SIG-M5 treated with dmso at 0.1 percent for 504 hours (cell line): Measurements from ENCODE around the gene MED26.
"Not testable (repeated sequence)": the region's sequence is repeated elsewhere in the genome, so short reads cannot be mapped to it uniquely, and the experiment has no call there.

Experiments used
- DNase-seq: peaks from one replicate; lab custom pipeline; 2025; ENCODE audit not compliant: unreplicated experiment; lab: John Stamatoyannopoulos, UW

MED26 gene

DNA sequence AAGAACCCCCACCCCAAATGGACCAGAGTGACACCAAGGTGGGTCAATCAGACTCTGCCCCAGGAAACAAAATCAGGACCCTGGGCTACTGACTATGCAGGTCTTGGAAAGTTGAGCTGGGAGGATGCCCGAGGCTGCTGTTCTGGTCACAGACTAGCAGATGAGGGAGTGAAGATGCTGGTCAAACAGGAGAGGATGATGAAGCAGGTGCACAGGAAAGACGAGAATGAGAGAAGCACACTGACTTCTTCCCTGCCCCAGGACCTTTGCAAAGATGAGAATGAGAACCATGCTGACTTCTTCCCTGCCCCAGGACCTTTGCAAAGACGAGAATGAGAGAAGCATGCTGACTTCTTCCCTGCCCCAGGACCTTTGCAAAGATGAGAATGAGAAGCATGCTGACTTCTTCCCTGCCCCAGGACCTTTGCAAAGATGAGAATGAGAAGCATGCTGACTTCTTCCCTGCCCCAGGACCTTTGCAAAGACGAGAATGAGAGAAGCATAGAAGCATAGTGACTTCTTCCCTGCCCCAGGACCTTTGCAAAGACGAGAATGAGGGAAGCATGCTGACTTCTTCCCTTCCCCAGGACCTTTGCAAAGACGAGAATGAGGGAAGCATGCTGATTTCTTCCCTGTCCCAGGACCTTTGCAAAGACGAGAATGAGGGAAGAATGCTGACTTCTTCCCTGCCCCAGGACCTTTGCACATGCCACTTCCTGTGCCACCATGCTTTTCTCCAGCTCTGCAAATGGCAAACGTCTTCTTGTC, 23.6 kb upstream of the MED26 start:
- DNase-seq = not testable (repeated sequence)

DNA sequence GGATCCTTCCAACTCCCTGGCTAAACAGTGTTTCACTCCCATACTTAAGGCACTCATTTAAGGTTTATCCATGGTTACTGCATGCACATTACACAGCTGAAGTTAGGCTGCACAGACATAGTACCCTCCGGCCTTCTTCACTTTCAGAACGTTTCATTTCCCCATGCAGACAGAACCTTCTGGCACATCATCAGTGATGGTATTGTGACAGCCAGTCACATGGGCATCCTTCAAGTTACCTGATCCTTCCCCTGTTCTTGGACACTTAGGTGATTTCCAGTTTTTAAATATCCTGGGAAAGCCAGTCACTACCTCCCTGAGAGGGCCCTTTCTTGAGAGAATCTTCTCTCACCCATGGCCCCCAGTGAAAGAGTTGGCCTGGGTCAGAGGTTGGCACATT, 22.8 kb upstream of the MED26 start:
- DNase-seq = no peak

GRCh38 chr19:16649734-16650133, 21.7 kb upstream of the MED26 start:
- DNase-seq = no peak

DNA sequence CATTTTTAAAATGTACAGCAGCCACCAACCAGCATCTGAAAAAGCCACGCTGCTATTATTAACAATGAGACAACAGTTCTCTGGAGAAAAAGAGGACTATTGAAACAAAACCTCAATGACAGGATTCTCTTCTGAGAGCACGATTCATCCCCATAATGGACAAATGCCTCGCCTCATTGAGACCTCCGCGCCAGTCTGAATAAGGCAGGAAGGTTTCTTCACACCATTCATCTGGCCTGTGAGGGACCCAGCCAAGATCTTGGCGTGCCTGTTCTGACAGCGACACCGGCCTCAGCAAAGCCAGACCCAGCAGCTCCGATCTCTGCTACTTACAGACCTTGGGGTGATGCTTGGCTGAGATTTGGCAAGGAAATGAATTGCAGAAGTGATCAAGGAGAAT, 17.1 kb upstream of the MED26 start:
- DNase-seq = no peak

DNA sequence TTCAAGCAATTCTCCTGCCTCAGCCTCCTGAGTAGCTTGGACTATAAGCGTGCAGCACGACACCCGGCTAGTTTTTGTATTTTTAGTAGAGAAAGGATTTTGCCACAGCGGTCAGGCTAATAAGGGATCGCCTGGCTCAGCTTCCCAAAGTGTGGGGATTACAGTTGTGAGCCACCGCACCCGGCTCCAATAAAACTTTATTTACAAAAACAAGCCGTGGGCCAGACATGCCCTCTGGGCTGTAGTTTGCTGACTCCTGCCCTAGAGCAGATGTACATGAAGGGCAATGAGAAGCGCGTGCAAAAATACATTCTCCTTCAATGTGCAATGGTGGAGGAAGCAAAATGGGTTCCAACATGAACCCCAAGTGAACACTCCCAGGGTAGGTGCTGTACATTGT, 13.7 kb upstream of the MED26 start:
- no peak for DNase-seq

DNA sequence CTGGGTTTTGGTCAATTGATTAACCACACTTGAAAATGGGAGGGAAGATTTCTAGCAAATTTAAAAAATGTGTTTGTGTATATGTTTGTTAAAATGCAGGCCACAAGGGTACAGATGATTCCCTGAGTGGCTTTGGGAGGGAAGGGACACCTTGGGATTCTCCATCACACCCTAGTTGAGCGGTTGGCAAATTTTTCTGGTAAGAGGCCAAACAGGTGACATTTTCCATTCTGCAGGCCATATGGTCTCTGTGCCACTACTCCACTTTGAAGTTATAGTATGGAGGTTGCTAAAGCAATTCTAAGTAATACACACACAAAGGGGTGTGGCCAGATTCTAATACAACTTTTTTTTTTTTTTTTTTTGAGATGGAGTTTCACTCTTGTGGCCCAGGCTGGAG, 12.9 kb upstream of the MED26 start:
- DNase-seq = no peak

- no peak for DNase-seq
These were observed 10.7 kb upstream of the MED26 start for GRCh38 chr19:16638666-16639065.

DNA sequence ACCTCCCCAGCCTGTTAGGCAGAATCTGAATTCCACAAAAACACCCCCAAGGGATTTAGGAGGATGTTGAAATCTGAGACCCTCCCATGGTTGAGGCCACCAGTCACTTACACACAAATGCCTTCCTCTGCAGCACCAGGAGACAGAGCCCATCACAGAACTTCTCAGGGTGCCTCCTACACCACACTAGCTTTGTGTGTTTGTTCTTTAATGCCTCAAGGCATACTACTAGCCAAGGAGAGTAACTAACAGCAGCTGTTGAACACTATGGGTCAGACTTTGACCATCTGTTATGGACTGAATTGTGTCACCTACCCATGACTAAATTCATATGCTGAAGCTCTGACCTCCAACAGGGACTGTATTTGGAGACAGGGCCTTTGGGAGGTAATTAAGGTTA, 9.5 kb upstream of the MED26 start:
- DNase-seq = no peak

DNA sequence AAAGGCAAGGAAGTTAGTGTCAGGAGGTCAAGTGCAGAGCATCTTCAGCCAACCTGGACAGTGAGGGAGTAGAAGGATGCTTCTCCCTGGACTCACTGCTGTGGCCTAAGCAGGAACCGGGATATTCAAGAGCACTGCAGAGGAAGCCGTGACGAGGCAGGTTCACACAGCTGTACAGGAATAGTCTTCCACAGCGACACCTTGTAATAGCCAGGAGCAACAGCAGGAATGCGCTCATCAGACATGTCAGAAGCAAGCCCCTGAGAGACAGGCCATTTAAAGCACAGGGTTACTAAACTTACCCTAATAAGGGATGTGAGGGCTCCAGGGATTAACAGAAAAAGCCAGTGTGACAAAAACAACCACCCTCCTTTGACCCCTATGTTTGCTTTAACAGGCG, 3.5 kb upstream of the MED26 start:
- DNase-seq = no peak

GRCh38 chr19:16628984-16629691, 1.1 kb upstream of the MED26 start:
- peak; percentile 47 for DNase-seq

GRCh38 chr19:16627928-16628182, 149 bp downstream of the MED26 start:
- no peak for DNase-seq

GRCh38 chr19:16627193-16627927, 644 bp downstream of the MED26 start:
- DNase-seq = peak; percentile 34

GRCh38 chr19:16626796-16627192, 1.2 kb downstream of the MED26 start:
- DNase-seq = no peak

DNA sequence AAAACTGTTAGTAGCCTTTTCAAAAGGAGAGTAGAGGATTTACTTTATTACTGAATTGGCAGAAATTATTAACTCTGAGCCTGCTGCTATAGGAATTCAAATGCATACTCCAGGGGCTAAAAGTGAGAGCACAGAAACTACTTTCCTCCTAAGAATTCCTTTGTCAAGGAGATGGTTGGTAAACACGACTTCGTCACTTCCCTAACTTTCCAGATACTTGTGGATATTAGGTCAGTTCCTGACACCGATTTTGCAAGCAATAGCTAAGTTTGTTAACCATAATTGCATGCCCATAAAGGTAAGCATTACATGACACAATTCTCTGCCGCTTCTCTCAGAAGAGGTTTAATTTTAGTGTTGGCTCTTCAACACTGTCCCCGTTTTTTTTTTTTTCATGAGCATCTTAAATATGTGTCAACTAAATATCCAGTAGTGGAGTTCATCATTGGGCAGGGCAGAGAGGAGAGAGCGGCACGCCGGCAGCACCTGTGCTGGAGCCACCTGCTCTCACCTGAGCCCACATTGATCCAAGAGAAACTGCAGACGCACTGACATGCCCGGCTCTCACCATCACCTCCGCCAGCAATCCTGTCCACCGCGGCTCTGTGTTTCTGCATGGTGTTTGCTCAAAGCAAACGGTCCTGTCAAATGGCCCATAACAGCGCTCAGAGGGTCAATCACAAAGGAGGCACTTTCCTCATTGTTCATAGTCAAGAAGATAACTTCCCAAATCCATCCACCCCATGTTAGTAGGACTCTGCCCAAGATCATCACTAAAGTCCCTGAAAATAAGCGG, 2.6 kb downstream of the MED26 start:
- no peak for DNase-seq

- DNase-seq = no peak
These were observed 3.8 kb downstream of the MED26 start for GRCh38 chr19:16624236-16624635.

- no peak for DNase-seq
These were observed 4.4 kb downstream of the MED26 start for GRCh38 chr19:16623576-16623975.

DNA sequence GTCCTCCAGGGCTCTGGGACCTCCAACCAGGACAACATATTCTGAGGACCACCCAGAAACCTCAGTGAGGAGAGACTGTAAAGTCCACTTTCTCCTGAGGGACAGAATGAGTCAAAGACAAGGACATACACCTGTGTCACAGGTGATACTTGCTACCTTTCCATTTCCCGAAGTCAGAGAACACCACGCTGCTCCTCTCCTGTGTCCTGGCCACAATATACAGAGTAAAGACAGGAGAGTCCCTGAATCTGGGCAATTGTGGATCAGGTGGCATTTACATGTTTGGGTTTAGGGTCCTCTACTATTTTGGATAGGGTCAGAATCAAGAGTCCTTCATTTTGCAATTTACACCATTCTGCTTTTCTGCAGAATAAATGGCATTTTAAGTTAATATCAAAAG, 4.9 kb downstream of the MED26 start:
- no peak for DNase-seq

DNA sequence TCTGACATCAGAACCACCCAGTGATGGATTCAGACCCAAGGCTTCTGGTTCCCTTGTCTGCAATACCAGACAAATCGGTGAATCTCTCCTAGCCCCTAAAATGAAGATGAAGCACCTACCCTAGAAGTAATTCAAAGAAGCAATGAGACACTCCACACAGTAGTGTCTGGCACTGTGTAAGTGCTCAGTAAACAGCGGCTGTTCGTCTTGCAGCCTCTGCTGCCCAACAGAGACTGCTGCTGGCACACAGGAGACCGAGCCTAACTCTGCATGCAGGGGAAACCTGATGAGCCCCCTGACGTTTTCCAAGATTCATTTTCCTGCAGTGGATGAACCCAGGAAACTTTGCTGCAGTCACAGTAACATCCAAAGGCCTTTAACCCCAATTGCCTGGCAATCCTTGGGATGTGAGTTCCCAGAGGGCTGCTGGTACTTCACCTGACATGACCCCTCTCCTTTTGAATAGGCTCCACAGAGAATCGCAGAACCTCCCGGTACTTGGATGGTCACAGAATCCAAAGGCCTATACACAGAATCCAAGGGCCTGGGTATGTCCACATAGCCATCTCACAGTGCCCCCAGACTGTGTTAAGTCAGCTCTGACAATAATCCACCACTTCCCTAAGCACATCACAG, 6.7 kb downstream of the MED26 start:
- no peak for DNase-seq

DNA sequence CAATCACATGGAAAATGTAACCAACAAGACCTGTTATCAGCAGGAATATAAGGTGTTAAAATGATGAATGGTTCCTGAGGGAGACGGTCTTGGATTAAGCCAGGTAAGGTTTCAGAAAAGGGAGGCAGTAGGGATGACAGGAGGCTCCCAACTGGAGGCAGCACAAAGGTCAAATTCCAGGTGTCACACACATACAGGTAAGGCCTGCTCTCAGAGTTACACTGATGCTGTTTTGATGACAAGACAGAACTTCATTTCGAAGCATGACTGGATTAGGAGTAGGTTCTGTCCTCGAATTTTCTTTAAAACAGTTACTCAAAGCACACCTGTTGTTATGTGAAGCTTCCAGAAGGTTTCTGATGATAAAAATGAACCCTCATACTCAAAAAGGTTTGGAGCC, 7.4 kb downstream of the MED26 start:
- no peak for DNase-seq

- DNase-seq = no peak
These were observed 8.0 kb downstream of the MED26 start for GRCh38 chr19:16620018-16620417.

GRCh38 chr19:16619457-16619856, 8.5 kb downstream of the MED26 start:
- DNase-seq = no peak
